ENCODE results near the gene C6orf15. TPM values are rescaled to one million over a fixed set of nuclear protein-coding genes. Genes with fewer than 3 reads are reported as not detected.

The C6orf15 gene
- polyA plus RNA-seq, 2 of the 4 experiments (the other 2 are of a cell fraction) = not detected

- TF ChIP-seq SREBF2 (IDR thresholded peaks at IDR 0.05) (no peak), KDM5A (IDR thresholded peaks at IDR 0.05) (no peak), ESRRA (IDR thresholded peaks at IDR 0.05; ENCODE audit: borderline replicate concordance, low read length) (no peak), ATOH8 (CRISPR knock-in tag; IDR thresholded peaks at IDR 0.05; ENCODE audit: low read depth) (no peak)
These were observed 21.4 kb downstream of the C6orf15 start (continued) for GRCh38 chr6:31090973-31091364.

GRCh38 chr6:31090275-31090972, 22.0 kb downstream of the C6orf15 start:
- DNase-seq (ENCODE audit: low read depth in 1 of 2, low spot score in 1 of 2) (no peak), FAIRE-seq (no peak), ATAC-seq (no peak)
- WGBS (ENCODE audit: missing lambda C conversion rate) = 81% methylated on average over 3 of the region's 3 CpGs
- no peak for TF ChIP-seq FOXS1 (CRISPR knock-in tag; IDR thresholded peaks at IDR 0.05)
- TF ChIP-seq NFE2L2 (conservative IDR thresholded peaks at IDR 0.05; ENCODE audit: low read length) = no peak
- no peak for TF ChIP-seq CHD2 (IDR thresholded peaks at IDR 0.05; ENCODE audit: low read length, partially characterized antibody)
- no peak for TF ChIP-seq FOSL2 (IDR thresholded peaks at IDR 0.05)
- TF ChIP-seq FOSL2 (CRISPR knock-in tag; IDR thresholded peaks at IDR 0.05) = no peak
- no peak for TF ChIP-seq EHF (CRISPR knock-in tag; IDR thresholded peaks at IDR 0.05)
- no peak for TF ChIP-seq HEYL (CRISPR knock-in tag; IDR thresholded peaks at IDR 0.05)
- TF ChIP-seq EP300 (IDR thresholded peaks at IDR 0.05) = no peak
- no peak for TF ChIP-seq SMC3 (IDR thresholded peaks at IDR 0.05)
- no peak for TF ChIP-seq HOXB13 (CRISPR knock-in tag; IDR thresholded peaks at IDR 0.05; ENCODE audit: low read depth)
- TF ChIP-seq CTCF (IDR thresholded peaks at IDR 0.05) = no peak
- no peak for TF ChIP-seq RAD21 (conservative IDR thresholded peaks at IDR 0.05 in 1 of 2, IDR thresholded peaks at IDR 0.05 in 1 of 2)
- TF ChIP-seq POLR2AphosphoS2 (conservative IDR thresholded peaks at IDR 0.05; ENCODE audit: low read length) = no peak
- TF ChIP-seq PBX3 (IDR thresholded peaks at IDR 0.05) = no peak
- no peak for TF ChIP-seq HMGXB4 (CRISPR knock-in tag; IDR thresholded peaks at IDR 0.05; ENCODE audit: borderline replicate concordance)
- TF ChIP-seq ZNF302 (CRISPR knock-in tag; IDR thresholded peaks at IDR 0.05) = no peak
- TF ChIP-seq NPAS2 (CRISPR knock-in tag; IDR thresholded peaks at IDR 0.05; ENCODE audit: borderline replicate concordance) = no peak
- TF ChIP-seq JUNB (IDR thresholded peaks at IDR 0.05) = no peak
- TF ChIP-seq ELK1 (IDR thresholded peaks at IDR 0.05; ENCODE audit: low read depth, low read length) = no peak
- no peaks in the 10 kb centered on the region for H3K9me3 ChIP-seq
- H3K4me1 ChIP-seq = peaks cover 22% of the 10 kb centered on the region
- no peak overlapping the region for H3K27ac ChIP-seq
- ChIA-PET POLR2A (no interaction called here), CTCF (interaction anchor here (0.6 to 2.3 kb wide), 9 partner anchors 9 to 368 kb away, joined by 3 to 10 read pairs (median 5); partner anchors contain the start of gene PSORS1C1)
- H3K4me2 ChIP-seq = no peak overlapping the region
- no peak overlapping the region for H3K4me3 ChIP-seq
